Measurements from ENCODE around the gene MRPL20. TPM values are rescaled to one million over a fixed set of nuclear protein-coding genes. Genes with fewer than 3 reads are reported as not detected.

MRPL20 gene
- polyA plus RNA-seq, 1 of the 3 experiments (the other 2 are of a cell fraction): 210 TPM

DNA sequence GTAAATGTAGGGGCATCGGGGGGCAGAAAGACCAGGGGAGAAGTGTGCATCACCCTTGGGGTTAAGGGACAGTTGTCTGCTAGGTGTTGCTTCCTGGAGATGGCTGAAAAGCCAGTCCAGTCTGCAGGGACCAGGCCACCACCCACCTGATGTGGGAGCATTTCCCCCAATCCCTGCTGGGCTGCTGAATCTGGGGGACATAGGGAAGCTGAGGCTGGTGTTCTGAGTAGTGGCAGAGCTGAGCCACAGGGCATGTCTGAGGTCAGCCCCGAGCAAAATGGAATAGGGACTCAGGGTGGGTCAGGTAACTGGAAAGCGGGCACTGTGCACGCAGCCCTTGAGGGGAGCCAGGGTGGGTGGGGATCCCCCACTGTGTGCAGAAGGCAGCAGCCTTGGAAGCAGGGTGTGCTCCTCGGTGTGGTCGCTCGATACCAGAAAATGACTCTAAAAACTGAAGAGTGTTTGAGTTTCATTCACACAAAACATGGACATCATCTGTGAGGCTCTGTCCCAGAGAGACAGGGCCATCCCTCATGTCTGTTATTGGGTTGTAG, 5.6 kb downstream of the MRPL20 start (continued):
- TF ChIP-seq, protein P1, sequence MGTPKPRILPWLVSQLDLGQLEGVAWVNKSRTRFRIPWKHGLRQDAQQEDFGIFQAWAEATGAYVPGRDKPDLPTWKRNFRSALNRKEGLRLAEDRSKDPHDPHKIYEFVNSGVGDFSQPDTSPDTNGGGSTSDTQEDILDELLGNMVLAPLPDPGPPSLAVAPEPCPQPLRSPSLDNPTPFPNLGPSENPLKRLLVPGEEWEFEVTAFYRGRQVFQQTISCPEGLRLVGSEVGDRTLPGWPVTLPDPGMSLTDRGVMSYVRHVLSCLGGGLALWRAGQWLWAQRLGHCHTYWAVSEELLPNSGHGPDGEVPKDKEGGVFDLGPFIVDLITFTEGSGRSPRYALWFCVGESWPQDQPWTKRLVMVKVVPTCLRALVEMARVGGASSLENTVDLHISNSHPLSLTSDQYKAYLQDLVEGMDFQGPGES (IDR thresholded peaks at IDR 0.05; ENCODE audit: low read depth, low read length): no peak
- TF ChIP-seq TCF12 (IDR thresholded peaks at IDR 0.05) (no peak), EZH2phosphoT487 (IDR thresholded peaks at IDR 0.05; ENCODE audit: borderline replicate concordance, low read depth) (no peak), FOXM1 (IDR thresholded peaks at IDR 0.05; ENCODE audit: low read depth) (no peak), FOSL2 (IDR thresholded peaks at IDR 0.05; ENCODE audit: borderline replicate concordance, low read depth) (no peak), SIN3A (IDR thresholded peaks at IDR 0.05; ENCODE audit: borderline replicate concordance, low read depth, low read length) (no peak; the same call in 1 of the 2 replicates), JUND (IDR thresholded peaks at IDR 0.05) (no peak; the same call in 1 of the 2 replicates), NFIC (IDR thresholded peaks at IDR 0.05; ENCODE audit: borderline replicate concordance) (no peak), TEAD4 (IDR thresholded peaks at IDR 0.05; ENCODE audit: borderline replicate concordance, insufficient read depth) (no peak)
- TF ChIP-seq, protein P2, sequence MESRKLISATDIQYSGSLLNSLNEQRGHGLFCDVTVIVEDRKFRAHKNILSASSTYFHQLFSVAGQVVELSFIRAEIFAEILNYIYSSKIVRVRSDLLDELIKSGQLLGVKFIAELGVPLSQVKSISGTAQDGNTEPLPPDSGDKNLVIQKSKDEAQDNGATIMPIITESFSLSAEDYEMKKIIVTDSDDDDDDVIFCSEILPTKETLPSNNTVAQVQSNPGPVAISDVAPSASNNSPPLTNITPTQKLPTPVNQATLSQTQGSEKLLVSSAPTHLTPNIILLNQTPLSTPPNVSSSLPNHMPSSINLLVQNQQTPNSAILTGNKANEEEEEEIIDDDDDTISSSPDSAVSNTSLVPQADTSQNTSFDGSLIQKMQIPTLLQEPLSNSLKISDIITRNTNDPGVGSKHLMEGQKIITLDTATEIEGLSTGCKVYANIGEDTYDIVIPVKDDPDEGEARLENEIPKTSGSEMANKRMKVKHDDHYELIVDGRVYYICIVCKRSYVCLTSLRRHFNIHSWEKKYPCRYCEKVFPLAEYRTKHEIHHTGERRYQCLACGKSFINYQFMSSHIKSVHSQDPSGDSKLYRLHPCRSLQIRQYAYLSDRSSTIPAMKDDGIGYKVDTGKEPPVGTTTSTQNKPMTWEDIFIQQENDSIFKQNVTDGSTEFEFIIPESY (IDR thresholded peaks at IDR 0.05; ENCODE audit: borderline replicate concordance, low read depth): no peak

DNA sequence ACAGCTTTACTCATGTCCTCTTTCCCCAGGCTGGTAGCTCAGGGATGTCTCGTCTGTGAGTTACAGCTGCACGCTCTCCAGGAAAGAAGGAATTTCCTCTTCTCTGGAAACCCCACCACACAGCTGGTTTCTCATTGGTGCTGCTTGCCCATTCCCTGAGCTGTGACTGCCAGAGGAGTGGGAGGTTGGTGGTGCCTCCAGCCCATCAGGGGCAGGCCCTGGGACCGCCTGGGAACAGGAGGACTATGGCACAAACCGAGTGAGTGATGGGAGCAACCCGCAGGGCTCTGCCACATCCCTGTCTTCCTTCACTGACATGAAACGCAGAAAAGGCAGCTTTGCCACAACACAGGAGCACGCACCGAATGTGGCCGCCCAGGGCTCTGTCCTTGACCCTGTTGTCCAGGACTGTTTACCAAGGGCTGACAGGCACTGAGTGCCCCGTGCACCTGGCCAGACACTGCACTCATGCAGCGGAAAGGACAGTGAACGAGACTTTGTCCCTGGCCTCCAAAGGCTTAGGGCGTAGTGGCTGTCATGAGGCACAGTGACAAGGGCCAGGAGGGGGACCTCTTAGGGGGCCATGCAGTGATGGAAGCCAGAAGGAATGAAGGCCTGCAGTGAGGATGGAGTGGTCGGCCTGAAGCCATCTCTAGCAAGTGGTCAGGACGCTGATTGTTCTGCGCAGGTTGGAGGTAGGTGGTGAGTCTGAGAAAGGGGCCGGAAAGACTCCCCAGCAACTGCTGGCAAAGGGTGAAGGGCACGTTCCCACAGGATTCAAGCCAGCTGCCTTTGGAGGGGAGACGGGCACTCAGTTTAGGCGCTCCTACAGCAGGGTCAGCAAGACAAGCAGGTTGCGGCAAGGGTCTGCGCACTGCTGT, 6.3 kb downstream of the MRPL20 start:
- Histone ChIP-seq H3K4me3 (ENCODE audit: low read depth in 2 of 2, low read length in 1 of 2) (peak overlapping the region; percentile 74 to 78), H2AFZ (ENCODE audit: low read depth) (no peak overlapping the region), H3K9me2 (no peaks in the 10 kb centered on the region), H3K4me2 (peak overlapping the region; percentile 94), H3K9me3 (no peaks in the 10 kb centered on the region), H4K20me1 (ENCODE audit: insufficient read depth) (no peaks in the 10 kb centered on the region), H3K27me3 (ENCODE audit: insufficient read depth) (no peaks in the 10 kb centered on the region), H3F3A (replicated peaks; ENCODE audit: insufficient read depth) (peaks cover 30% of the 10 kb centered on the region), H3K27ac (ENCODE audit: low read depth in 2 of 2, low read length in 1 of 2) (peak overlapping the region; percentile 72 to 85; a peak in 3 of 4 replicates), H3K79me2 (ENCODE audit: insufficient read depth) (peaks cover 89% of the 10 kb centered on the region), H3K36me3 (replicated peaks in 1 of 2; ENCODE audit: control insufficient read depth in 1 of 2, insufficient read depth in 2 of 2, low read length in 1 of 2) (peaks cover 24 to 36% of the 10 kb centered on the region in 2 experiments), H3K4me1 (ENCODE audit: control insufficient read depth in 1 of 2, insufficient read depth in 2 of 2, low read depth in 1 of 2, low read length in 1 of 2) (peaks cover 8 to 29% of the 10 kb centered on the region in 2 experiments; a peak in 3 of 4 replicates), H3K9ac (peak overlapping the region; percentile 93; the same call in 1 of the 2 replicates)
- WGBS (ENCODE audit: low lambda C conversion rate): 86% methylated on average over 15 of the region's 22 CpGs
- no peak for DNase-seq
- ChIA-PET CTCF (interaction anchor here (0.6 to 3.8 kb wide), 6 partner anchors 7 to 29 kb away, joined by 3 to 16 read pairs (median 5); partner anchors contain the start of gene MRPL20), POLR2A (interaction anchor here (0.7 to 2.1 kb wide), 3 partner anchors 20 to 105 kb away, joined by 3 to 15 read pairs (median 4); partner anchors contain the start of genes ANKRD65 and AURKAIP1)
- TF ChIP-seq SIN3A (IDR thresholded peaks at IDR 0.05; ENCODE audit: borderline replicate concordance, low read depth, low read length): no peak
- no peak for TF ChIP-seq SMC3 (IDR thresholded peaks at IDR 0.05; ENCODE audit: low read depth, low read length)
- TF ChIP-seq NFIC (IDR thresholded peaks at IDR 0.05; ENCODE audit: borderline replicate concordance): no peak
- no peak for TF ChIP-seq FOXJ3 (CRISPR knock-in tag; IDR thresholded peaks at IDR 0.05)
- TF ChIP-seq YY1 (IDR thresholded peaks at IDR 0.05; ENCODE audit: low read depth): no peak
- TF ChIP-seq NRF1 (IDR thresholded peaks at IDR 0.05; ENCODE audit: low read depth, low read length): no peak
- TF ChIP-seq POLR2AphosphoS5 (IDR thresholded peaks at IDR 0.05; ENCODE audit: low read depth, low read length): peak; percentile 6; the same call in 1 of the 2 replicates
- TF ChIP-seq, protein P3, sequence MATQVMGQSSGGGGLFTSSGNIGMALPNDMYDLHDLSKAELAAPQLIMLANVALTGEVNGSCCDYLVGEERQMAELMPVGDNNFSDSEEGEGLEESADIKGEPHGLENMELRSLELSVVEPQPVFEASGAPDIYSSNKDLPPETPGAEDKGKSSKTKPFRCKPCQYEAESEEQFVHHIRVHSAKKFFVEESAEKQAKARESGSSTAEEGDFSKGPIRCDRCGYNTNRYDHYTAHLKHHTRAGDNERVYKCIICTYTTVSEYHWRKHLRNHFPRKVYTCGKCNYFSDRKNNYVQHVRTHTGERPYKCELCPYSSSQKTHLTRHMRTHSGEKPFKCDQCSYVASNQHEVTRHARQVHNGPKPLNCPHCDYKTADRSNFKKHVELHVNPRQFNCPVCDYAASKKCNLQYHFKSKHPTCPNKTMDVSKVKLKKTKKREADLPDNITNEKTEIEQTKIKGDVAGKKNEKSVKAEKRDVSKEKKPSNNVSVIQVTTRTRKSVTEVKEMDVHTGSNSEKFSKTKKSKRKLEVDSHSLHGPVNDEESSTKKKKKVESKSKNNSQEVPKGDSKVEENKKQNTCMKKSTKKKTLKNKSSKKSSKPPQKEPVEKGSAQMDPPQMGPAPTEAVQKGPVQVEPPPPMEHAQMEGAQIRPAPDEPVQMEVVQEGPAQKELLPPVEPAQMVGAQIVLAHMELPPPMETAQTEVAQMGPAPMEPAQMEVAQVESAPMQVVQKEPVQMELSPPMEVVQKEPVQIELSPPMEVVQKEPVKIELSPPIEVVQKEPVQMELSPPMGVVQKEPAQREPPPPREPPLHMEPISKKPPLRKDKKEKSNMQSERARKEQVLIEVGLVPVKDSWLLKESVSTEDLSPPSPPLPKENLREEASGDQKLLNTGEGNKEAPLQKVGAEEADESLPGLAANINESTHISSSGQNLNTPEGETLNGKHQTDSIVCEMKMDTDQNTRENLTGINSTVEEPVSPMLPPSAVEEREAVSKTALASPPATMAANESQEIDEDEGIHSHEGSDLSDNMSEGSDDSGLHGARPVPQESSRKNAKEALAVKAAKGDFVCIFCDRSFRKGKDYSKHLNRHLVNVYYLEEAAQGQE (IDR thresholded peaks at IDR 0.05; ENCODE audit: low read depth, low read length): no peak
- TF ChIP-seq CHD2 (IDR thresholded peaks at IDR 0.05; ENCODE audit: low read length, partially characterized antibody): no peak

All from SK-N-SH (cell line).